Natural killer cell (primary cell): ENCODE measurements around the gene DIP2A. TPM values are rescaled to one million over a fixed set of nuclear protein-coding genes. Genes with fewer than 3 reads are reported as not detected.

Experiments
- ATAC-seq, 3 donors: fragments of 150-1000 bp in 2 of 3; fragments of 200-7000 bp in 1 of 3; cut with Tn5 transposase; 1 replicate in 1 of 3; 2 replicates in 2 of 3; pipeline ENCODE4 v1.10.0; 2021; ENCODE audit warnings: mild to moderate bottlenecking in 2 of 3, moderate library complexity in 2 of 3
- DNase-seq, 2 donors: peaks; one replicate each; pipeline versions ENCODE4 v3.0.0 to v3.0.0-alpha.2; 2013 to 2021; ENCODE audit warnings: mixed read lengths in 1 of 2
- H3K27ac ChIP-seq: one replicate; pipeline ENCODE4 v1.5.1; 2013; ENCODE audit warnings: mild to moderate bottlenecking, low read length
- H3K27me3 ChIP-seq: one replicate; pipeline ENCODE4 v1.6.1; 2013; ENCODE audit warnings: low read length; ENCODE audit not compliant: control insufficient read depth, insufficient read depth
- H3K36me3 ChIP-seq: one replicate; pipeline ENCODE4 v1.6.1; 2013; ENCODE audit warnings: low read length; ENCODE audit not compliant: control insufficient read depth, insufficient read depth
- H3K4me1 ChIP-seq: one replicate; pipeline ENCODE4 v1.6.1; 2013; ENCODE audit warnings: low read length; ENCODE audit not compliant: control insufficient read depth, insufficient read depth
- H3K4me3 ChIP-seq: one replicate; pipeline ENCODE4 v1.5.1; 2013; ENCODE audit warnings: low read length
- H3K9me3 ChIP-seq: one replicate; pipeline ENCODE4 v1.6.1; 2013; ENCODE audit warnings: low read length; ENCODE audit not compliant: control insufficient read depth, insufficient read depth
- H3K27ac Mint-ChIP-seq, 2 donors: one replicate each; pipeline ENCODE4 v1.8.0; 2022; ENCODE audit warnings: mild to moderate bottlenecking in 2 of 2, mixed read lengths in 2 of 2, moderate library complexity in 1 of 2
- H3K27me3 Mint-ChIP-seq, 2 donors: one replicate each; pipeline ENCODE4 v1.8.0; 2022; ENCODE audit warnings: low read depth in 2 of 2, mixed read lengths in 2 of 2
- H3K36me3 Mint-ChIP-seq: one replicate; pipeline ENCODE4 v1.8.0; 2022; ENCODE audit warnings: mixed read lengths
- H3K4me1 Mint-ChIP-seq, 2 donors: one replicate each; pipeline ENCODE4 v1.8.0; 2022; ENCODE audit warnings: mixed read lengths in 2 of 2
- H3K4me3 Mint-ChIP-seq: one replicate; pipeline ENCODE4 v1.8.0; 2022; ENCODE audit warnings: mild to moderate bottlenecking, moderate library complexity, mixed read lengths
- H3K9me3 Mint-ChIP-seq, 2 donors: one replicate each; pipeline ENCODE4 v1.8.0; 2022; ENCODE audit warnings: mixed read lengths in 2 of 2
- WGBS: methylation state at CpG from one replicate; pipeline ENCODE4 v1.1.7; 2013; ENCODE audit warnings: missing lambda C conversion rate; ENCODE audit not compliant: insufficient coverage; 5-methylcytosine and 5-hydroxymethylcytosine counted together
- intact Hi-C: fragments of 100-400 bp; cut with micrococcal nuclease; formaldehyde crosslinking; loops from one replicate; pipeline ENCODE4 v1.14.2; 2022
- total RNA-seq, 4 donors: library from RNA; stranded (reverse); fragments of 120-200 nt in 1 of 4; gene quantifications; one replicate each; pipeline versions ENCODE4 v1.2.3 to v1.2.4, GENCODE V29; 2013 to 2022
- TF ChIP-seq, protein P1 (sequence below): fragments of 200-600 bp; IDR thresholded peaks from one replicate; pipeline ENCODE4 v1.8.0; 2022; ENCODE audit warnings: antibody characterized with exemption

The DIP2A gene
- total RNA-seq, 3 donors from 2014 or later (not counting 1 experiment from before 2014, with no cell fraction given): 166 to 308 (median 170) TPM

DNA sequence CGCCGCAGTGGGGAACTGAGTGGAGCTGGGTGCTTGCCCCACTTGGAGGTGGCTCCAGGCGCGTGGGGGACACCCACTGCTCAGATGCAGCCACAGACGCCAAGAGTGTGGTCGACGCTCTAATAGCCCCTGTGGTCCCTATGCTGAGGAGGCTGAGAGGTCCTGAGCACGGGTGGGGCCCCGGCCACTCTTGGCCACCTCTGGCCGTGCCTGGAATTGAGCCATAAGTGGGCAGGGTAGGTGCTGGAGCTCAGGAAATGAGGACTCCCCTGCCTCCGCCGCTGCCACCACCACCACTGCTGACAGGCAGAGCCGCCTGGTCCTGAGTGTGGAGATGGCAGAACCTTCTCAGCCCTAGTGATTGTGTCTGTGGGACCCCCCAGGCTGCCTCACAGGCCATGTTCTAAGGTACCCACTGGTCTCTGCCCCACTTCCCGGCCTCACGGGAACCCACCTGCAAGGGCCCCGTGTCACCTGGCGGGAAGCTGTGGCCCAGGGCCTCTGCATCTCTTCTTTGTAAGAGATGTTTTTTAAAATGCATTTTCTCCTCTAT lies 34.6 kb upstream of the DIP2A start:
- H3K9me3 Mint-ChIP-seq: no peaks in the 10 kb centered on the region
- Histone ChIP-seq H3K27ac (peak overlapping the region; percentile 92), H3K4me3 (no peak overlapping the region), H3K36me3 (peaks cover 33% of the 10 kb centered on the region), H3K27me3 (no peaks in the 10 kb centered on the region), H3K9me3 (no peaks in the 10 kb centered on the region), H3K4me1 (peaks cover 44% of the 10 kb centered on the region)
- TF ChIP-seq, protein P1, sequence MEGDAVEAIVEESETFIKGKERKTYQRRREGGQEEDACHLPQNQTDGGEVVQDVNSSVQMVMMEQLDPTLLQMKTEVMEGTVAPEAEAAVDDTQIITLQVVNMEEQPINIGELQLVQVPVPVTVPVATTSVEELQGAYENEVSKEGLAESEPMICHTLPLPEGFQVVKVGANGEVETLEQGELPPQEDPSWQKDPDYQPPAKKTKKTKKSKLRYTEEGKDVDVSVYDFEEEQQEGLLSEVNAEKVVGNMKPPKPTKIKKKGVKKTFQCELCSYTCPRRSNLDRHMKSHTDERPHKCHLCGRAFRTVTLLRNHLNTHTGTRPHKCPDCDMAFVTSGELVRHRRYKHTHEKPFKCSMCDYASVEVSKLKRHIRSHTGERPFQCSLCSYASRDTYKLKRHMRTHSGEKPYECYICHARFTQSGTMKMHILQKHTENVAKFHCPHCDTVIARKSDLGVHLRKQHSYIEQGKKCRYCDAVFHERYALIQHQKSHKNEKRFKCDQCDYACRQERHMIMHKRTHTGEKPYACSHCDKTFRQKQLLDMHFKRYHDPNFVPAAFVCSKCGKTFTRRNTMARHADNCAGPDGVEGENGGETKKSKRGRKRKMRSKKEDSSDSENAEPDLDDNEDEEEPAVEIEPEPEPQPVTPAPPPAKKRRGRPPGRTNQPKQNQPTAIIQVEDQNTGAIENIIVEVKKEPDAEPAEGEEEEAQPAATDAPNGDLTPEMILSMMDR: no peak
- H3K27ac Mint-ChIP-seq: peak overlapping the region; percentile 95 to 98
- H3K36me3 Mint-ChIP-seq: peaks cover 8% of the 10 kb centered on the region
- no peaks in the 10 kb centered on the region for H3K27me3 Mint-ChIP-seq
- intact Hi-C loops: loop anchor here (1.0 to 2.0 kb wide), 3 partner anchors 13 to 59 kb away; partner anchors contain the start of gene DIP2A
- peak overlapping the region; percentile 83 for H3K4me3 Mint-ChIP-seq
- 44% methylated on average over 16 of the region's 17 CpGs for WGBS
- H3K4me1 Mint-ChIP-seq: peaks cover 20 to 32% of the 10 kb centered on the region in 2 donors
- ATAC-seq (peak; percentile 47 to 58 (median 49)), DNase-seq (peak; percentile 56 to 70)

DNA sequence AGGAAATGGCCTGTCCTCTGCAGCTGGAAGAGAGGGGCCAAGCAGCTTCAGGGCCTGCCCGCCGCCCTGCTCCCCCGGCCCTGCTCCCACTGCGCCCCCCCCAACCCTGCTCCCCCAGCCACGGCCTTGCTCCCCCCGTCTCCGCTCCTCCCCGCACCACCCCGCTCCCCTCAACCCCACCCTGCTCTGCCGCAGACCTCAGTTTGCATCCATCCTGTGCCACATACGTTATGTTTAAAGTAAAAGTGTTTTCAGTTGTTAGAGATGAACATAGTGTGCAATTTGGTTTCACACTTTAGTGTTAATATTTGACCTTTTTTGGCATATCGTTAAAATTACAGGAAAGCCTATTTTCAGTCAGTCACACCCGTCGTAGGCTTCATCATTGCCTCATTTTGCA lies 34.1 kb upstream of the DIP2A start:
- 27% methylated on average over 4 of the region's 14 CpGs for whole genome bisulfite sequencing
- TF ChIP-seq, protein P1: no peak
- peaks cover 8% of the 10 kb centered on the region for H3K36me3 Mint-ChIP-seq
- intact Hi-C loops: loop anchor here (1.0 to 5.0 kb wide), 4 partner anchors 14 to 102 kb away; partner anchors contain the start of genes C21orf58, DIP2A and PCNT
- peak overlapping the region; percentile 83 for H3K4me3 Mint-ChIP-seq
- H3K4me3 ChIP-seq: no peak overlapping the region
- H3K27me3 ChIP-seq: no peaks in the 10 kb centered on the region
- H3K36me3 ChIP-seq: peaks cover 30% of the 10 kb centered on the region
- ATAC-seq (peak; percentile 46 to 76 (median 62)), DNase-seq (peak; percentile 58 to 79)
- H3K27ac ChIP-seq: peak overlapping the region; percentile 100
- peaks cover 20 to 32% of the 10 kb centered on the region in 2 donors for H3K4me1 Mint-ChIP-seq
- H3K4me1 ChIP-seq: peaks cover 44% of the 10 kb centered on the region
- peak overlapping the region; percentile 95 to 98 for H3K27ac Mint-ChIP-seq
- no peaks in the 10 kb centered on the region for H3K9me3 Mint-ChIP-seq
- no peaks in the 10 kb centered on the region for H3K27me3 Mint-ChIP-seq
- H3K9me3 ChIP-seq: no peaks in the 10 kb centered on the region

- Mint-ChIP-seq H3K27ac (peak overlapping the region; percentile 95 to 98), H3K4me3 (peak overlapping the region; percentile 83), H3K9me3 (no peaks in the 10 kb centered on the region), H3K36me3 (peaks cover 5% of the 10 kb centered on the region), H3K4me1 (peaks cover 20 to 32% of the 10 kb centered on the region in 2 donors), H3K27me3 (no peaks in the 10 kb centered on the region)
- DNase-seq (peak in 1 of 2 donors; percentile 47), ATAC-seq (peak; percentile 41 to 50 (median 47))
- TF ChIP-seq, protein P1: no peak
- 55% methylated on average over 19 of the region's 19 CpGs for WGBS
- peaks cover 44% of the 10 kb centered on the region for H3K4me1 ChIP-seq
- peak overlapping the region; percentile 100 for H3K27ac ChIP-seq
- H3K9me3 ChIP-seq: no peaks in the 10 kb centered on the region
- intact Hi-C loops: loop anchor here (2.0 to 5.0 kb wide), 3 partner anchors 14 to 103 kb away; partner anchors contain the start of genes C21orf58 and PCNT
- H3K27me3 ChIP-seq: no peaks in the 10 kb centered on the region
- peak overlapping the region; percentile 36 for H3K4me3 ChIP-seq
- H3K36me3 ChIP-seq: peaks cover 31% of the 10 kb centered on the region
Measured at GRCh38 chr21:46425041-46425440, 33.6 kb upstream of the DIP2A start.
